Measurements from ENCODE around the gene FBF1. TPM values are rescaled to one million over a fixed set of nuclear protein-coding genes. Genes with fewer than 3 reads are reported as not detected.

Gene FBF1
- total RNA-seq, 4 donors from 2014 or later: 13.9 to 18.3 (median 15.5) TPM

DNA sequence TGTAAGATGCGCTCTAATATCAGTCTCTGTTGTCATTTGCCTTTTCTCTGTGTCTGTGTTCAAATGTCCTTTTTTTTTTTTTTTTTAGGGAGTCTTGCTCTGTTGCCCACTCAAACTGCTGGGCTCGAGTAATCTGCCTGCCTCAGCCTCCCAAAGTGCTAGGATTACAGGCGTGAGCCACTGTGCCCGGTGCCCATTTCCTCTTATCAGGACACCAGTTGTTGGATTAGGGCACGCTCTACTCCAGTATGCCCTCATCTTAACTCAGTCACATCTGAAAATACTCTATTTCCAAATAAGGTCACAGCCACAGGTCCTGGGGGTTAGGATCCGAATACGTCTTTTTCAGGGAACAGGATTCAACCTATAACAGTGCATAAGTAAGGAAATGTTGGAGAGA, 60.6 kb downstream of the FBF1 start:
- Histone ChIP-seq H3K4me3 (no peak overlapping the region), H3K36me3 (peaks cover 0 to 3% (median 0%) of the 10 kb centered on the region in 3 donors), H3K9me3 (no peaks in the 10 kb centered on the region), H3K4me1 (peaks cover 31 to 74% (median 35%) of the 10 kb centered on the region in 3 donors), H3K27ac (peak overlapping the region in 1 of 4 donors; percentile 21), H3K27me3 (no peaks in the 10 kb centered on the region)
- TF ChIP-seq POLR2A (IDR thresholded peaks at IDR 0.05): no peak
- TF ChIP-seq, protein P1, sequence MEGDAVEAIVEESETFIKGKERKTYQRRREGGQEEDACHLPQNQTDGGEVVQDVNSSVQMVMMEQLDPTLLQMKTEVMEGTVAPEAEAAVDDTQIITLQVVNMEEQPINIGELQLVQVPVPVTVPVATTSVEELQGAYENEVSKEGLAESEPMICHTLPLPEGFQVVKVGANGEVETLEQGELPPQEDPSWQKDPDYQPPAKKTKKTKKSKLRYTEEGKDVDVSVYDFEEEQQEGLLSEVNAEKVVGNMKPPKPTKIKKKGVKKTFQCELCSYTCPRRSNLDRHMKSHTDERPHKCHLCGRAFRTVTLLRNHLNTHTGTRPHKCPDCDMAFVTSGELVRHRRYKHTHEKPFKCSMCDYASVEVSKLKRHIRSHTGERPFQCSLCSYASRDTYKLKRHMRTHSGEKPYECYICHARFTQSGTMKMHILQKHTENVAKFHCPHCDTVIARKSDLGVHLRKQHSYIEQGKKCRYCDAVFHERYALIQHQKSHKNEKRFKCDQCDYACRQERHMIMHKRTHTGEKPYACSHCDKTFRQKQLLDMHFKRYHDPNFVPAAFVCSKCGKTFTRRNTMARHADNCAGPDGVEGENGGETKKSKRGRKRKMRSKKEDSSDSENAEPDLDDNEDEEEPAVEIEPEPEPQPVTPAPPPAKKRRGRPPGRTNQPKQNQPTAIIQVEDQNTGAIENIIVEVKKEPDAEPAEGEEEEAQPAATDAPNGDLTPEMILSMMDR (IDR thresholded peaks at IDR 0.05): no peak
- DNase-seq: no peak
- WGBS, 2 donors: 80% methylated on average over 7 of the region's 7 CpGs
- intact Hi-C loops (cut with DNase I): no loop called here

DNA sequence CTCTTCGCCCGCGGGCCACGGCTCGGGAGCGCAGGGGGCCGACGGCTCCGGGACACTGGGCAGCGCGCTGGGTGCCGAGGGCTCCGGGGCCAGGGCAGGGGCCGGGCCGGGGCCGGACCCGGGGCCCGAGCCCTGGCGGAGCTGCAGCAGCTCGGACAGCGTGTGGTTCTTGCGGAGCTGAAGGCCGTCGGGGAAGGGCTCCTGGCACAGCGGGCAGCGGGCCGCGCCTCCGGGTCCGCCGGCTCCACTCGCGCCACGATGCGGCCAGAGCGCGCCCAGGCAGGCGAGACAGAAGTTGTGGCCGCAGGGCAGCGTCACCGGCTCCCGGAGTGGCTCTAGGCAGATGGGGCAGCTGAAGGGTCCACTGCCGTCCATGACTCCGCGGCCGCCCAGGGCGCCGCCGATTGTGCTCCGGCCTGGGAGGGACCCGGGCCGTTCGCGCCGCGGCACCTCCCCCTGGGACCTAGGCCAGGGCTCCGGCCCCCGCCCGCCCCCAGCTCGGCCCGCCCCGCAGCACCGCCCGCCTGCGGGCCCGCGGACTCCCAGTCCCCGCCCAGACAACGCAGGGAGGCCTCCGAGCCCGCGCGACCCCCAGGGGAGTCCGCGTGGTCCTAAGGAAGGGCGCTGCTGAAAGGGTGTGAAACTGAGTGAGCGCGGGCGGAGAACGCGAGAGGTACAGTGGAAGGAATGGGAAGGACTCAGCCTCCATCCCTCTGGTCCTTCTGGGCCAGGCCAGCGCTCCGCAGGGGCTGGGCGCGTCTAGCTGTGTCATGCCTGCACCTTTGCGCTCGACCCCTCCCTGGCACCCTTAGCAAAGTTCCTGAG, 62.5 kb downstream of the FBF1 start, which contains the start of gene TRIM47:
Gene TRIM47 (minus strand): TSS at position 408 of the 825 bp plus-strand sequence. CDS start 33 bp downstream, at position 375.
- no peak for DNase-seq
- Histone ChIP-seq H3K4me3 (peak within 1 kb of the TSS; percentile 58 to 86 (median 74)), H3K27me3 (no peaks in the 10 kb centered on the region), H3K9me3 (no peaks in the 10 kb centered on the region), H3K36me3 (peaks cover 8 to 21% (median 13%) of the 10 kb centered on the region in 3 donors), H3K27ac (peak within 1 kb of the TSS; percentile 93 to 98 (median 96)), H3K4me1 (peaks cover 48 to 92% (median 54%) of the 10 kb centered on the region in 3 donors)
- WGBS, 2 donors: 0 to 13% methylated on average over 6 of the region's 87 CpGs
- TF ChIP-seq, protein P1 (IDR thresholded peaks at IDR 0.05): peak in 2 of 6 experiments; percentile 27 to 36
- TF ChIP-seq POLR2A (IDR thresholded peaks at IDR 0.05): peak in 2 of 4 donors; percentile 75 to 85
- intact Hi-C loops (cut with DNase I): no loop called here

DNA sequence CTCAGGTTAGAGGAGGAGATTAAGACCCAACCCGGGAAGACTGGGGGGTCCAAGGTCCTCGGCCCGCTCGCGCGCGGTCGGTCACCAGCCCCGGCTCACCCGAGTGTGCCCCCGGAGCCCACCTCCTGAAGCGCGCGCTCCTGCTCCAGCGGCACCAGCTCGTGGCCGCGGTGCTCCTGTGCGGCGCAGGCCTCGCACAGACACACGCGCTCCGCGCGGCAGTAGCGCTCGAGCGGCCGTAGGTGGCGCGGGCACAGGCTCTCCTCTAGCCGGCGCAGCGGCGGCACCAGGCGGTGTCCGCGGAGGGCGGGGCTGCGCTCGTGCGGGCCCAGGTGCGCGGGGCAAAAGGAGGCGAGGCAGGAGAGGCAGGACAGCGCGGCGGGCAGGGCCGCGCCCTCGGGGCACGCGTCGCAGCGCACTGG, 63.1 kb downstream of the FBF1 start:
- H3K4me3 ChIP-seq: peak overlapping the region; percentile 58 to 86 (median 74)
- no peak for TF ChIP-seq POLR2A (IDR thresholded peaks at IDR 0.05)
- TF ChIP-seq, protein P1 (IDR thresholded peaks at IDR 0.05): peak; percentile 19 to 82 (median 51)
- H3K27me3 ChIP-seq: no peaks in the 10 kb centered on the region
- no peak for DNase-seq
- WGBS, 2 donors: no CpG with 5 or more reads among the region's 56 CpGs
- H3K36me3 ChIP-seq: peaks cover 8 to 21% (median 13%) of the 10 kb centered on the region in 3 donors
- H3K27ac ChIP-seq: peak overlapping the region; percentile 93 to 98 (median 96)
- intact Hi-C loops (cut with DNase I): no loop called here
- peaks cover 54 to 94% (median 60%) of the 10 kb centered on the region in 3 donors for H3K4me1 ChIP-seq
- no peaks in the 10 kb centered on the region for H3K9me3 ChIP-seq

DNA sequence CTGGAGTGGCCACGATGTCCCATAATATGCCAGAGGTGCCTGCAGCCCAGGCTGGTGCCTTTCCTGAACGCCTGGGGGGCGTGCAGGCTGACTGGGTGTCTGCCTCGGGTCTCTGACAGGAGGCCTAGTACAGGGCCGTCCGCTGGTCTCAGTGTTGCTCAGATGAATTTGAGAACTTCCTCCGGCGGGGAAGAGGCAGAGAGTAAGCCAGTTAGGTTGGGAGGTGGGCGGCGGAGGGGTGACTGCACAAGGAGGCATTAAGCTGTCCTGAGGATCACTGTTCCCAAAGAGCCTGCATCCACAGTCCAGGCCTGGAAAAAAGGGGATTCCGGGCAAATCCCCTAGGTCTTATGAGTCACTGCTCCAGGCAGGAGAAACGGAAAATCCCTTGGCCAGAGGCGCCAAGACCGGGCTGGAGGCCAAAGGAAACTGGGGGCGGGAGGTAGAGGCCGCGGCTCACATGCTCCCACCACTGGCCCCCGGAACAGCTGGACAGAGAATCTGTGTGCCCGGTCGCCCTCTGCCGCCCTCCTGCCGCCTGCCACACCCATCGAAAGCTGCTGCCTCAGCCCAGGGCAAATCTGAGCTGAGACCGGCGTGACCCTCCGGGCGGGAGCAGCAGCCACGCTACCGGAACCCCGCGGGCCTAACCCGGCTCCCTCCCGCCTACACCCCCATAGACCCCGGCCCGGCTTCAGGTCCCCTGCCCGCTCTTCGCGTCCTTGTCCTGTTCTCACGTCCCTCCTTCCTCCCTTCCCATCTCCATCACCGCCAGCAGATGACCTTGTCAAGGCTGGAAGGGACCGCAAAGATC, 63.7 kb downstream of the FBF1 start:
- intact Hi-C loops (cut with DNase I): no loop called here
- 1% methylated on average over 14 to 29 of the region's 41 CpGs for WGBS, 2 donors

More for the DNA sequence above, 63.7 kb downstream of the FBF1 start:
- no peak for DNase-seq
- H3K27me3 ChIP-seq: no peaks in the 10 kb centered on the region
- peak in 2 of 4 donors; percentile 4 to 21 for TF ChIP-seq POLR2A (IDR thresholded peaks at IDR 0.05)
- TF ChIP-seq, protein P1 (IDR thresholded peaks at IDR 0.05): no peak
- peaks cover 8 to 21% (median 13%) of the 10 kb centered on the region in 3 donors for H3K36me3 ChIP-seq
- H3K27ac ChIP-seq: peak overlapping the region; percentile 93 to 98 (median 96)
- H3K4me3 ChIP-seq: peak overlapping the region; percentile 58 to 86 (median 74)
- H3K4me1 ChIP-seq: peaks cover 60 to 94% (median 60%) of the 10 kb centered on the region in 3 donors
- H3K9me3 ChIP-seq: no peaks in the 10 kb centered on the region

All from esophagus squamous epithelium (tissue), 5 donors.